Heart left ventricle (tissue), 13 donors: ENCODE results near the gene STAP2.

Experiments used
- CTCF ChIP-seq, 12 donors: fragments of 200-600 bp; sonication (generic) in 4 of 12; IDR thresholded peaks; one replicate each; pipeline versions ENCODE4 v1.5.0 to v1.8.0; 2018 to 2022; ENCODE audit warnings: antibody characterized with exemption in 12 of 12, mild to moderate bottlenecking in 5 of 12
- POLR2A ChIP-seq, 2 donors: fragments of 450-650 bp; IDR thresholded peaks; one replicate each; pipeline ENCODE4 v1.6.1; 2017; ENCODE audit warnings: antibody characterized with exemption in 2 of 2, mild to moderate bottlenecking in 2 of 2, moderate library complexity in 2 of 2
- donor health status: ischemic (EF 13 %, LVEDD 7.1; RV severe dilation, severe dysfunction).
- donor health status: DM: no; HTN: yes; CAD: no.
- donor health status: DM: no; HTN: no; CAD: no.
- donor health status: ischemic (EF 25% LVEDD 6.9; RV normal size, moderate dysfunction).
- donor health status: ischemic (EF 25% LVEDD 5.7; RV mildly dilated, moderate dysfunction).
- donor health status: ischemic (EF 35%, LVEDD 5.7; RV mildly dilated, moderate dysfunction).
- donor health status: nonischemic (EF 11% LVEDD 7.7; RV severe dilation, severe dysfunction).
- donor health status: DM: yes; HTN: yes; CAD: no.
- donor health status: PGD.
- donor health status: ischemic (EF 29% LVEDD 5.4; RV normal size, mild dysfunction).
- donor health status: nonischemic (EF 23%, LVEDD 6.1; RV moderate dilation, normal function).

GRCh38 chr19:4367781-4368127, 29.1 kb upstream of the STAP2 start:
- TF ChIP-seq CTCF (IDR thresholded peaks at IDR 0.05) (no peak), POLR2A (IDR thresholded peaks at IDR 0.05) (no peak)
